Kidney (tissue), 14 donors: ENCODE results near the gene ISCU. TPM values are rescaled to one million over a fixed set of nuclear protein-coding genes. Genes with fewer than 3 reads are reported as not detected.
A peak's percentile ranks its signal among the peaks of the same experiment; 100 is the strongest.

Experiments used
- DNase-seq, 5 donors: peaks; one replicate each; pipeline ENCODE4 v3.0.0-alpha.2; 2013 to 2020
- FAIRE-seq: peaks from 2 replicates; lab custom pipeline; 2012; peaks lifted over from hg19 to GRCh38; lab: Jason Lieb, UNC
- H3K27ac ChIP-seq, 2 donors: one replicate each; pipeline ENCODE4 v1.7.0; 2013; ENCODE audit warnings: low read depth in 2 of 2, low read length in 2 of 2, inconsistent platforms in 1 of 2
- H3K27me3 ChIP-seq: one replicate; pipeline ENCODE4 v1.7.1; 2013; ENCODE audit warnings: low read length, inconsistent platforms; ENCODE audit not compliant: control insufficient read depth, insufficient read depth
- H3K36me3 ChIP-seq, 3 donors: one replicate each; pipeline versions ENCODE4 v1.7.0 to v1.7.1; 2013; ENCODE audit warnings: low read length in 3 of 3, control low read depth in 1 of 3, inconsistent platforms in 1 of 3; ENCODE audit not compliant: insufficient read depth in 3 of 3, control insufficient read depth in 2 of 3
- H3K4me1 ChIP-seq, 3 donors: one replicate each; pipeline versions ENCODE4 v1.7.0 to v1.7.1; 2013; ENCODE audit warnings: low read length in 3 of 3, inconsistent platforms in 1 of 3, low read depth in 1 of 3; ENCODE audit not compliant: control insufficient read depth in 2 of 3, insufficient read depth in 2 of 3
- H3K4me3 ChIP-seq, 3 donors: one replicate each; pipeline versions ENCODE4 v1.7.0 to v1.8.1; 2013; ENCODE audit warnings: low read length in 3 of 3, control low read depth in 1 of 3, inconsistent platforms in 1 of 3
- H3K9ac ChIP-seq, 3 donors: one replicate each; pipeline versions ENCODE4 v1.7.0 to v1.7.1; 2013; ENCODE audit warnings: low read length in 3 of 3, control low read depth in 1 of 3, inconsistent platforms in 1 of 3
- H3K9me3 ChIP-seq, 3 donors: one replicate each; pipeline versions ENCODE4 v1.7.0 to v1.7.1; 2013; ENCODE audit warnings: low read length in 3 of 3, control low read depth in 1 of 3, inconsistent platforms in 1 of 3; ENCODE audit not compliant: control insufficient read depth in 2 of 3, insufficient read depth in 1 of 3
- intact Hi-C: fragments of 100-400 bp; cut with DNase I; formaldehyde crosslinking; loops from one replicate; pipeline ENCODE4 v1.11.1; 2022
- polyA plus RNA-seq: library from polyadenylated mRNA; stranded (reverse); fragments of 350-450 nt; fragmentation: Illumina TruSeq; extraction: RNeasy Lipid Tissue Mini Kit (QIAGEN cat#74804); gene quantifications from one replicate; pipeline ENCODE4 v1.2.3, GENCODE V29; 2014; ENCODE audit warnings: low read depth, low replicate concordance; ENCODE audit not compliant: insufficient read depth
- total RNA-seq: library from RNA; stranded (reverse); fragmentation: NEBNext Ultra II Directional; extraction: Animal tissue kit (Norgen Biotek cat#: 25700); gene quantifications from one replicate; pipeline ENCODE4 v1.2.1, GENCODE V29; 2021
- TF ChIP-seq, protein P1 (sequence below): IDR thresholded peaks from 3 replicates; pipeline ENCODE4 v1.5.1; 2012; ENCODE audit warnings: mild to moderate bottlenecking, moderate library complexity, borderline replicate concordance; ENCODE audit not compliant: insufficient read depth; ENCODE audit errors: extremely low read depth
- donor health status: control.
- donor health status: control.
- donor health status: control.
- donor health status: control.
- donor health status: control.
- donor health status: DM: yes; HTN: yes; CAD: no.
- donor health status: Normal renal cell carcinoma (clear cell type).

ISCU gene
- total and polyA plus RNA-seq, 2 donors from 2014 or later, result 183 to 511 TPM

DNA sequence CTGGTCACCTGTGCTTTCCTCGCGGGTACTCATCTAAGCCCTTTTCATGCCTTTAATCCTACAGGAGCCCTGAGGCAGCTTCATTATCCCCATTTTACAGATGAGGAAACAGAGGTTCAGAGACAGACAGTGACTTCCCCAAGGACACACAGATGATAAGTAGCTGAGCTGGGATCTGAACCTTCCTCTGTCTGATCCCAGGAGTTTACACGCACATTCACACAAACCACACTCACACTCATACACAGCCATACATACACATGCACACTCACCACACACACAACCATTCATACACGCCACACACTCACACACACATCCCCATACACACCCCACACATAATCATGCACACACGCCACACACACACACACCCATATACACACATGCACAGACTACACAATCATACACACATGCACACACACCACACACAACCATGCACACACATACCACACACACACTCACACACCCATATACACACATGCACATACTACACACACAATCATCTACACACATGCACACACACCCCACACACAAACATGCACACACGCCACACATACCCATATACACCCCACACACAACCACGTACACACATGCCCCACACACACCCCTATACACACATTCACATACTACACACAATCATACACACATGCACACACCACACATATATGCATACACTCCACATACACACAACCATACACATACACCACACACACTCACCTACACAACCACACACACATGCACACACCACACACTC lies 32.7 kb downstream of the ISCU start:
- DNase-seq, result no peak
- H3K9ac ChIP-seq, result no peak overlapping the region
- H3K27me3 ChIP-seq, result no peaks in the 10 kb centered on the region
- H3K9me3 ChIP-seq, result no peaks in the 10 kb centered on the region
- FAIRE-seq, result no peak
- H3K36me3 ChIP-seq, result no peaks in the 10 kb centered on the region
- no peak overlapping the region for H3K4me3 ChIP-seq
- intact Hi-C loops, result no loop called here
- TF ChIP-seq, protein P1, sequence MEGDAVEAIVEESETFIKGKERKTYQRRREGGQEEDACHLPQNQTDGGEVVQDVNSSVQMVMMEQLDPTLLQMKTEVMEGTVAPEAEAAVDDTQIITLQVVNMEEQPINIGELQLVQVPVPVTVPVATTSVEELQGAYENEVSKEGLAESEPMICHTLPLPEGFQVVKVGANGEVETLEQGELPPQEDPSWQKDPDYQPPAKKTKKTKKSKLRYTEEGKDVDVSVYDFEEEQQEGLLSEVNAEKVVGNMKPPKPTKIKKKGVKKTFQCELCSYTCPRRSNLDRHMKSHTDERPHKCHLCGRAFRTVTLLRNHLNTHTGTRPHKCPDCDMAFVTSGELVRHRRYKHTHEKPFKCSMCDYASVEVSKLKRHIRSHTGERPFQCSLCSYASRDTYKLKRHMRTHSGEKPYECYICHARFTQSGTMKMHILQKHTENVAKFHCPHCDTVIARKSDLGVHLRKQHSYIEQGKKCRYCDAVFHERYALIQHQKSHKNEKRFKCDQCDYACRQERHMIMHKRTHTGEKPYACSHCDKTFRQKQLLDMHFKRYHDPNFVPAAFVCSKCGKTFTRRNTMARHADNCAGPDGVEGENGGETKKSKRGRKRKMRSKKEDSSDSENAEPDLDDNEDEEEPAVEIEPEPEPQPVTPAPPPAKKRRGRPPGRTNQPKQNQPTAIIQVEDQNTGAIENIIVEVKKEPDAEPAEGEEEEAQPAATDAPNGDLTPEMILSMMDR, result no peak
- no peaks in the 10 kb centered on the region for H3K4me1 ChIP-seq
- H3K27ac ChIP-seq, result no peak overlapping the region

DNA sequence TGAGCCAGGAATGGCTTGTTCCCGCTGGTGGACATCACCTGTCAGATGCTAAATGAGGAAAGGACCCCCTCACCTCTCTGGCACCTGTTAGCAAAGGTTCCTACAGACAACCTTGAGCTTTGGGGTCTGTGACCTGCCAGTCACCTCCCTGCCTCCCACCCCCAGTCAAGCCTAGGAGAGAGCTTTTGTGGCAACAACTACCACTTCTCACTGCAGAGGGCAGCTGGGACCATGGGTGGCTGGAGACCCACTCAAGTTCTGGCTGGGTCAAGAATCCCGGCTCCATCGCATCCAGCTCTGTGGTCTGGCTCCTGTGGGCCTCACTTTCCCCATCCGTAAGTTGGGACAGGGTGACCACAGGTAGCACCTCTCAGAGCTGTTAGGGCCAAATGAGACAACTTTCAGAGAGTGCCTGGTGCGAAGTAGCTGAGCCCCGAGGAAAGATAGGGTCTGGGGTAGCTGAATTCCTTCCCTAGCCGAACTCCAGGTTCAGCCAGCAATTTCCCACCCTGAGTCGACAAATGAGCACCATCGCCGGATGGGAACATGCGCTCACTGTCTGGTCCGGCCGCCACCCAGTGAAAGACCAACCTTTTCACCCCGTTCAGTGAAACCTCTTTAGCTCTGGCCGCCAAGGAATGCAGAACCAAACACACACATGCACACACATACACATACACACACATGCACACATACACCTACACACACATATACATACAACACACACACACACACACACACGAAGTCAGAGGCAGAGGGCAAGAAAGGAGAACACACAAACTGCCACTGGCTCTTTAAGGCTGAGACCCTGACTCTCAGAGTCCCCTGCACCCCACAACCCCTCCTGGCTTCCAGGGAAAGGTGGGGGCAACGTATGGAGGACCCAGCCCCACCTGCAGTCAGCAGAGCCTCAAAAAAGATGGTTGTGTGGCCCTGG lies 33.6 kb downstream of the ISCU start:
- H3K9ac ChIP-seq, result peak overlapping the region in 2 of 3 donors; percentile 34 to 44
- intact Hi-C loops, result no loop called here
- FAIRE-seq (no peak), DNase-seq (peak in 1 of 5 donors; percentile 49)
- peak overlapping the region in 1 of 3 donors; percentile 56 for H3K4me3 ChIP-seq
- H3K9me3 ChIP-seq, result no peaks in the 10 kb centered on the region
- peak overlapping the region; percentile 32 to 41 for H3K27ac ChIP-seq
- no peaks in the 10 kb centered on the region for H3K36me3 ChIP-seq
- no peaks in the 10 kb centered on the region for H3K27me3 ChIP-seq
- no peaks in the 10 kb centered on the region for H3K4me1 ChIP-seq
- TF ChIP-seq, protein P1, result no peak

DNA sequence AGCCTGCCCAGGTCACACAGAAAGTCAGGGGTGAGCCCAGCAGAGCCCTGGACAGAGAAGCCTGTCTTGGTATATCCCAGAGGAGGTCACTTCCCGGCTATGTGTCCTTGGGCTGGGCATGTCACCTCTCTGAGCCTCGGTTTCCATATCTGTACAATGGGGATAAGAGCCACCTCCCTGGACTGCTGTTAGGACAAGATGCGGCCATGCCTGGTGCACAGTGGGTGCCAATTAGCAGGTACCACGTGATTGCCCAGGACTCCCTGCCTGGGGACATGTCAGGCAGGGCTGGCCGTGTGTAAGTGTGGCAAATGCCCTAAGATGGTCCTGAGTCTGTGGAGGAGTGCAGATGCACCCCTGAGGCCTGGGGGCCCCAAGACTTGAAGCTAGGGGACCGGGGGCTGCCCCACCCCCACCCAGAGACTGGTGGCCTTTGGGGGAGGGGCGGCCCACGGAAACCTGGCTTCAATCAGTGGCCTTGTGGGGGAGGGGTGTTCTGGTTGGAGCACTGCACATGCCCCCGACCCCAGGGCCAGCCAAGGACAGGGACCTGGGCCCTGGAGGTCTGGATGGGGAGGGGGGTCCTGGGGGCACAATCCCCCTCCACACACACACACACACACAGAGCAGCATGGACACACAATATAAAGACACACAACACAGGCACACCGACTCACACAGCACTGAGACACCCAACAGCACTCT lies 34.6 kb downstream of the ISCU start:
- Histone ChIP-seq H3K4me1 (no peaks in the 10 kb centered on the region), H3K9me3 (no peaks in the 10 kb centered on the region), H3K27me3 (no peaks in the 10 kb centered on the region), H3K9ac (peak overlapping the region in 2 of 3 donors; percentile 34 to 82), H3K4me3 (peak overlapping the region; percentile 8 to 93 (median 39)), H3K27ac (no peak overlapping the region), H3K36me3 (no peaks in the 10 kb centered on the region)
- TF ChIP-seq, protein P1, result no peak
- peak in 1 of 5 donors; percentile 57 for DNase-seq
- FAIRE-seq, result no peak
- intact Hi-C loops, result no loop called here
